ENCODE measurements around the gene OR2S2. TPM values are rescaled to one million over a fixed set of nuclear protein-coding genes. Genes with fewer than 3 reads are reported as not detected.

The OR2S2 gene
- not detected in 2 replicates for total RNA-seq

GRCh38 chr9:35958104-35958837 is at the start of gene OR2S2:
TSS of gene OR2S2 (minus strand) at chr9:35958154. CDS start at chr9:35958098, 56 bp downstream.

GRCh38 chr9:35909274-35909673 is 48.7 kb downstream of the OR2S2 start, which contains the start of gene SPAAR:
TSS of gene SPAAR (plus strand) at chr9:35909490. CDS start at chr9:35910464, 974 bp downstream.

Other genes with a start within 250 kb of the OR2S2 start
- 473 and 541 TPM in 2 replicates for gene TLN1, start 226.0 kb downstream of the OR2S2 start, total RNA-seq
- 118 and 127 TPM in 2 replicates for gene CREB3, start 225.5 kb downstream of the OR2S2 start, total RNA-seq
- gene GBA2, start 208.9 kb downstream of the OR2S2 start, total RNA-seq, result 15.0 and 18.4 TPM in 2 replicates
- 13.1 and 15.9 TPM in 2 replicates for gene RGP1, start 208.9 kb downstream of the OR2S2 start, total RNA-seq
- gene MSMP, start 203.9 kb downstream of the OR2S2 start, total RNA-seq, result not detected in 2 replicates
- gene NPR2, start 166.6 kb downstream of the OR2S2 start, total RNA-seq, result 27.3 and 28.8 TPM in 2 replicates
- gene SPAG8, start 145.9 kb downstream of the OR2S2 start, total RNA-seq, result 0.53 and 1.2 TPM in 2 replicates
- 34.6 and 34.7 TPM in 2 replicates for gene HINT2, start 143.1 kb downstream of the OR2S2 start, total RNA-seq
- gene FAM221B, start 129.4 kb downstream of the OR2S2 start, total RNA-seq, result not detected in 2 replicates
- gene TMEM8B, start 128.9 kb downstream of the OR2S2 start, total RNA-seq, result 3.2 and 5.7 TPM in 2 replicates
- gene OR13J1, start 87.8 kb downstream of the OR2S2 start, total RNA-seq, result not detected in 2 replicates
- 0.18 and 0.86 TPM in 2 replicates for gene HRCT1, start 52.0 kb downstream of the OR2S2 start, total RNA-seq
- gene SPAAR, start 48.7 kb downstream of the OR2S2 start, total RNA-seq, result 0.18 TPM in 1 of 2 replicates, not detected in the other
- gene RECK, start 78.8 kb upstream of the OR2S2 start, total RNA-seq, result 19.0 and 23.7 TPM in 2 replicates
- gene GLIPR2, start 178.6 kb upstream of the OR2S2 start, total RNA-seq, result 17.9 and 29.2 TPM in 2 replicates
- 0.71 and 1.2 TPM in 2 replicates for gene CCIN, start 211.2 kb upstream of the OR2S2 start, total RNA-seq
- 247 and 311 TPM in 2 replicates for gene CLTA, start 232.8 kb upstream of the OR2S2 start, total RNA-seq